ENCODE measurements around the gene ZNF285. TPM values are rescaled to one million over a fixed set of nuclear protein-coding genes. Genes with fewer than 3 reads are reported as not detected.
A peak's percentile ranks its signal among the peaks of the same experiment; 100 is the strongest.
"Not testable (repeated sequence)": the region's sequence is repeated elsewhere in the genome, so short reads cannot be mapped to it uniquely, and the experiment has no call there.

Gene ZNF285
- polyA plus RNA-seq, 2 donors = 0.64 to 0.65 TPM

DNA sequence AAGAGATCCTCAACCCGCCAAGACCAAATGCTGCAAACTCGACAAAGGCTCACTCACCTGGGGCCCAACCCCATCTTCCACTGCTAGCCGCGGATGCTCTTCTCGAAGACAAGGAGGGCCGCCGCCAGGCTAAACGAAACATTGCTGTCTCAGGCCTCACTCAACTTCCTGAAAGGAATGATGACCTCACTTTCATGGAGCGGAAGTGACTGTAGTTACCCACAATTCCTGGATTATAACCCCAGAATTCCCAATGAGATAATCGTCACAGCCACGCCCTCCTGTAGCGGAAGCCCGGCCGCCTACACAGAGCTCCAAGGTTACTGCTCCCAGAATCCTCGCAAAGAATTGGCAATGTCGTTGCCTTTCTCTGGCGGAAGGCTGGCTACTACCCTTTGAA is 34.4 kb downstream of the ZNF285 start:
- H3K4me1 ChIP-seq (ENCODE audit: control insufficient read depth in 2 of 2, insufficient read depth in 2 of 2, low read length in 1 of 2) = no peaks in the 10 kb centered on the region
- H3K36me3 ChIP-seq (ENCODE audit: control insufficient read depth in 2 of 2, insufficient read depth in 2 of 2, low read length in 1 of 2) = no peaks in the 10 kb centered on the region
- H3K9me3 ChIP-seq (ENCODE audit: control insufficient read depth in 2 of 2, insufficient read depth in 1 of 2, low read depth in 1 of 2, low read length in 1 of 2) = peaks cover 0 to 3% of the 10 kb centered on the region in 2 donors
- no peaks in the 10 kb centered on the region for H3K27me3 ChIP-seq (ENCODE audit: control insufficient read depth in 1 of 2, insufficient read depth in 2 of 2, low read length in 2 of 2)
- H3K4me3 ChIP-seq (ENCODE audit: low read depth in 1 of 2, low read length in 2 of 2) = no peak overlapping the region
- H3K27ac ChIP-seq (ENCODE audit: low read depth in 2 of 2, low read length in 1 of 2) = no peak overlapping the region
- WGBS, 2 donors = 55 to 70% methylated on average over 17 of the region's 17 CpGs

DNA sequence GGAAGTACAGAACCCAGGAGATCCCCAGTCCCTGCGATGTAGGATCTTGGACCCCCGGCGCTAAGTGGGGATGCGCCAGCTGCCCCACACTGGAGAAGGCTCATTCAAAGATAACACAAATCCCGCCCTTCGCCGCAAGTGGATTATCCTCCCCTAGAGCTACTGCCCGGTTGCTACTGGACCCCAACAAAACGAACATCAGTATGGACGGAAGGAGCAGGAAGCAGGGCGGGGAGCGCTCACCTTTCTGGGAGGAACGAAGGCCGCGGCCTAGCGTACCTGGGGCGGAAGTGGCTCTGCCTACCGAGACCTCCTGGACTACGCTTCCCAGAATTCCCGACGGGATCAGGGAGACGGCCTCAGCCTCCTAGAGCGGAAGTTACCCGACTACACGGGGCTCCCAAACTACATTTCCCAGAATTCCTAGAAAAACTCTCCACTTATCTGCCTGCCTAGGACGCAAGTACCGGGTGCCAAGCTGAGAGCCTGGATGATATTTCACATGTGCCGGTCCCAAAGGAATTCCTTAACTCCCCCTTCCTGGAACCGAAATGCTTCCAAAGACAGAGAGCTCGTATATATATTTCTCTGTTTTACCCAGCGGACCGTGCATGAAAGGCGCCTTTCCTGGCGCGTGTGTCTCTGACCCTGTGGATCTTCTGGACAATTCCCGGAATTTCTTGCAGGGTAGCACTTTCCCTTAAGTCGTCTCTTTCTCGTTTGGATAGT is 44.9 kb downstream of the ZNF285 start, which contains the start of gene ZNF112:
TSS of gene ZNF112 (minus strand) at position 298 of the 729 bp plus-strand sequence. CDS start 16,141 bp downstream, outside the sequence.
- WGBS, 2 donors = 4% methylated on average over 38 of the region's 38 CpGs
- H3K4me3 ChIP-seq (ENCODE audit: low read depth in 1 of 2, low read length in 2 of 2) = peak within 1 kb of the TSS; percentile 62 to 90
- H3K9me3 ChIP-seq (ENCODE audit: control insufficient read depth in 2 of 2, insufficient read depth in 1 of 2, low read depth in 1 of 2, low read length in 1 of 2) = no peaks in the 10 kb centered on the region
- no peaks in the 10 kb centered on the region for H3K4me1 ChIP-seq (ENCODE audit: control insufficient read depth in 2 of 2, insufficient read depth in 2 of 2, low read length in 1 of 2)
- no peaks in the 10 kb centered on the region for H3K27me3 ChIP-seq (ENCODE audit: control insufficient read depth in 1 of 2, insufficient read depth in 2 of 2, low read length in 2 of 2)
- H3K27ac ChIP-seq (ENCODE audit: low read depth in 2 of 2, low read length in 1 of 2) = peak within 1 kb of the TSS in 1 of 2 donors; percentile 78
- H3K36me3 ChIP-seq (ENCODE audit: control insufficient read depth in 2 of 2, insufficient read depth in 2 of 2, low read length in 1 of 2) = no peaks in the 10 kb centered on the region

DNA sequence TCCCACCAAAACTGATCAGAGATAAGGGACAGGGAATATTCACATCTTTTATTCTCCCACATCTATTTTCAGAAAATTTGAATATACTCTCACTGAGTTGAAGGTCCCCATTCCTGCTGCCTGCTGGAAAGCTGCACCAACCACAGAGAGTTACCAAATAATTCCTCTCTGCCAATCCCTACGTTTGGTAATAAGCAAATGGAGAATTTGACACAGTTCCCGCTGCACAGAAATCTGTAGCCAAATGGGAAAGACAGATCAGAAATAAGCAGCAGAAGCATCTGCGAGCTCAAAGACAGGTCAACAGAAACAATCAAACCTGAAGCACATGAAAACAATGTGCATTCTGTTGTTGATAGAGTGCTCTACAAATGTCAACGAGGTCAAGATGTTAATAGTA is 54.9 kb downstream of the ZNF285 start:
- H3K27ac ChIP-seq (ENCODE audit: low read depth in 2 of 2, low read length in 1 of 2) = no peak overlapping the region
- no peak overlapping the region for H3K4me3 ChIP-seq (ENCODE audit: low read depth in 1 of 2, low read length in 2 of 2)
- H3K36me3 ChIP-seq (ENCODE audit: control insufficient read depth in 2 of 2, insufficient read depth in 2 of 2, low read length in 1 of 2) = no peaks in the 10 kb centered on the region
- WGBS, 2 donors = 85 to 86% methylated on average over 4 of the region's 4 CpGs
- peaks cover 2 to 3% of the 10 kb centered on the region in 2 donors for H3K9me3 ChIP-seq (ENCODE audit: control insufficient read depth in 2 of 2, insufficient read depth in 1 of 2, low read depth in 1 of 2, low read length in 1 of 2)
- no peaks in the 10 kb centered on the region for H3K4me1 ChIP-seq (ENCODE audit: control insufficient read depth in 2 of 2, insufficient read depth in 2 of 2, low read length in 1 of 2)
- no peaks in the 10 kb centered on the region for H3K27me3 ChIP-seq (ENCODE audit: control insufficient read depth in 1 of 2, insufficient read depth in 2 of 2, low read length in 2 of 2)

DNA sequence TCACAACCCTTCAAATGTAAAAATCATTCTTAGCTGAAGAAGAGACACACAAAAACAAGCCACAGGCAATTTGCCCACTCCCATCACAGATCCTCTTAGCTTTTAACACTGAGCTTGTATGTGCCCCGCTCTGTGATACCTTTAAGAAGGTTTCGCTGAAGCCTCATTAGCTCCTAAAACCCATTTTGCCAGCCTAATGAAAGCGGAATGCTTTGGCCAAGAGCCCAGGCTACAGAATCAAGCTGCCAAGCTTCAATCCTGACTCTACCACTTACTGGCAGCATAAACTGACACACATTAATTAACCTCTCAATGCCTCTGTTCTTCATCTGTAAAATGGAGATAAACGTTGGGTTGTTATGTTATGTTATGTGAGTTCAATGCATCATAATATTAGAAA is 55.4 kb downstream of the ZNF285 start:
- Histone ChIP-seq H3K36me3 (ENCODE audit: control insufficient read depth in 2 of 2, insufficient read depth in 2 of 2, low read length in 1 of 2) (no peaks in the 10 kb centered on the region), H3K4me3 (ENCODE audit: low read depth in 1 of 2, low read length in 2 of 2) (no peak overlapping the region), H3K27me3 (ENCODE audit: control insufficient read depth in 1 of 2, insufficient read depth in 2 of 2, low read length in 2 of 2) (no peaks in the 10 kb centered on the region), H3K27ac (ENCODE audit: low read depth in 2 of 2, low read length in 1 of 2) (no peak overlapping the region), H3K9me3 (ENCODE audit: control insufficient read depth in 2 of 2, insufficient read depth in 1 of 2, low read depth in 1 of 2, low read length in 1 of 2) (peaks cover 2 to 3% of the 10 kb centered on the region in 2 donors), H3K4me1 (ENCODE audit: control insufficient read depth in 2 of 2, insufficient read depth in 2 of 2, low read length in 1 of 2) (no peaks in the 10 kb centered on the region)
- WGBS, 2 donors = 87 to 89% methylated on average over 4 of the region's 4 CpGs

DNA sequence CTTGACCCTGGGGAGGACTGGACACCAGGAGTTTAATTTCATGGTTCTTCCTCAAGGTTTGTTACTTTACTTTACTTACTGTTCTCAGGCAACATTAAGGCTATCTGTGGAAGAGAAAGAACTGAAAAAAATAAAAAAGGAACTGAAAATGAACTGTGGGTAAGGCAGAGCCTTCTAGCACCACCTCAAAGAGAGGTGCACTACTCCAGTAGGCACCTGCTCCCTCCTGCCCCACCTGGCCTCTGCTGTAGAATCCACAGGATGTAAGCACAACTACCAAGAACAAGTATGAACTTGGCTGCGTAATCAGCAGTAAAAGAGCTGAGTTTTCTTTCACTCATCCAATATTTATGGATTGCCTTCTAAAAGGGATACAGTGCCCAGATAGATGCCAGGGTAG is 57.2 kb downstream of the ZNF285 start:
- Histone ChIP-seq H3K27me3 (ENCODE audit: control insufficient read depth in 1 of 2, insufficient read depth in 2 of 2, low read length in 2 of 2) (no peaks in the 10 kb centered on the region), H3K27ac (ENCODE audit: low read depth in 2 of 2, low read length in 1 of 2) (no peak overlapping the region), H3K4me1 (ENCODE audit: control insufficient read depth in 2 of 2, insufficient read depth in 2 of 2, low read length in 1 of 2) (no peaks in the 10 kb centered on the region), H3K9me3 (ENCODE audit: control insufficient read depth in 2 of 2, insufficient read depth in 1 of 2, low read depth in 1 of 2, low read length in 1 of 2) (peaks cover 3 to 7% of the 10 kb centered on the region in 2 donors), H3K36me3 (ENCODE audit: control insufficient read depth in 2 of 2, insufficient read depth in 2 of 2, low read length in 1 of 2) (peaks cover 3 to 5% of the 10 kb centered on the region in 2 donors), H3K4me3 (ENCODE audit: low read depth in 1 of 2, low read length in 2 of 2) (no peak overlapping the region)
- 42 to 45% methylated on average over 1 of the region's 1 CpG for WGBS, 2 donors

DNA sequence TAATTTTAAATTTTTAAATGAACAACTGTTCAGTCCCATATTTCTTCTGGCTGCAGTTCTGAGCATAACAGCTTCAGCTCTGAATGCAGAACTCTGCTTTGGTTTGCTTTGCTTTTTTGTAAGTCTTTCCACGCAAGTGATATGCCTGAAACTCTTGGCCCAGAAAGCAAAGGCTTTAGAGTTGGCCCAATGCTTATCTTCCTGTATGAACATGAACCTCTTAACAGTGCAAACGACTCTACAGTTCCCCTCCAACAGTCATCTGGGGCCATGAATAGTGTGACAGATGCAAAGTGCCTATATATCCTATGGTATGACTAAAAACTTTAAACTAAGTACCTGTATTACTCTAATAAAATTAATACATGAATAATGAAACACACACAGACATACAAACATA is 59.6 kb downstream of the ZNF285 start:
- WGBS, 2 donors = 85 to 93% methylated on average over 2 of the region's 2 CpGs
- peaks cover 3 to 12% of the 10 kb centered on the region in 2 donors for H3K9me3 ChIP-seq (ENCODE audit: control insufficient read depth in 2 of 2, insufficient read depth in 1 of 2, low read depth in 1 of 2, low read length in 1 of 2)
- H3K4me1 ChIP-seq (ENCODE audit: control insufficient read depth in 2 of 2, insufficient read depth in 2 of 2, low read length in 1 of 2) = no peaks in the 10 kb centered on the region
- H3K36me3 ChIP-seq (ENCODE audit: control insufficient read depth in 2 of 2, insufficient read depth in 2 of 2, low read length in 1 of 2) = peaks cover 5 to 7% of the 10 kb centered on the region in 2 donors
- no peaks in the 10 kb centered on the region for H3K27me3 ChIP-seq (ENCODE audit: control insufficient read depth in 1 of 2, insufficient read depth in 2 of 2, low read length in 2 of 2)
- no peak overlapping the region for H3K4me3 ChIP-seq (ENCODE audit: low read depth in 1 of 2, low read length in 2 of 2)
- no peak overlapping the region for H3K27ac ChIP-seq (ENCODE audit: low read depth in 2 of 2, low read length in 1 of 2)

DNA sequence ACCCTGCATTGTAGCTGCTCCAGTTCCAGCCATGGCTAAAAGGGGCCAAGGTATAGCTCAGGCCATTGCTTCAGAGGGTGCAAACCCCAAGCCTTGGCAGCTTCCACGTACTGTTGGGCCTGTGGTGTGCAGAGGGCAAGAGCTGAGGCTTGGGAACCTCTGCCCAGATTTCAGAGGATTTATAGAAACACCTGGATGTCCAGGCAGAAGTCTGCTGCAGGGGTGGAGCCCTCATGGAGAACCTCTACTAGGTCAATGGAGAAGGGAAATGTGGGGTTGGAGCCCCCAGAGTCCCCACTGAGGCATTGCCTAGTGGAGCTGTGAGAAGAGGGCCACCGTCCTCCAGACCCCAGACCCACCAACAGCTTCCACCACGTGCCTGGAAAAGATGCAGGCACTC is 66.8 kb downstream of the ZNF285 start:
- Histone ChIP-seq H3K9me3 (ENCODE audit: control insufficient read depth in 2 of 2, insufficient read depth in 1 of 2, low read depth in 1 of 2, low read length in 1 of 2) (peaks cover 8 to 23% of the 10 kb centered on the region in 2 donors), H3K36me3 (ENCODE audit: control insufficient read depth in 2 of 2, insufficient read depth in 2 of 2, low read length in 1 of 2) (peaks cover 18 to 28% of the 10 kb centered on the region in 2 donors)
- H3K27me3 ChIP-seq (ENCODE audit: control insufficient read depth in 1 of 2, insufficient read depth in 2 of 2, low read length in 2 of 2); H3K27ac ChIP-seq (ENCODE audit: low read depth in 2 of 2, low read length in 1 of 2); H3K4me3 ChIP-seq (ENCODE audit: low read depth in 1 of 2, low read length in 2 of 2); H3K4me1 ChIP-seq (ENCODE audit: control insufficient read depth in 2 of 2, insufficient read depth in 2 of 2, low read length in 1 of 2): not testable (repeated sequence)
- 76 to 78% methylated on average over 3 of the region's 3 CpGs for WGBS, 2 donors

Other genes with a start within 250 kb of the ZNF285 start
- gene ZNF226, start 236.5 kb downstream of the ZNF285 start, polyA plus RNA-seq = 10 to 100 TPM; 10.0 to 11.5 TPM
- 1 to 10 TPM; 2.2 to 3.0 TPM for gene ZNF227, start 189.1 kb downstream of the ZNF285 start, polyA plus RNA-seq
- under 1 TPM; 0.11 to 0.29 TPM for gene ZNF233, start 141.7 kb downstream of the ZNF285 start, polyA plus RNA-seq
- gene ZNF235, start 96.6 kb downstream of the ZNF285 start, polyA plus RNA-seq = 1 to 10 TPM; 1.2 to 2.5 TPM
- 1 to 10 TPM in 1 of 2 donors, under 1 TPM in 1; 0.90 to 1.1 TPM for gene ZNF112, start 44.9 kb downstream of the ZNF285 start, polyA plus RNA-seq
- gene ZNF229, start 46.9 kb upstream of the ZNF285 start, polyA plus RNA-seq = 1 to 10 TPM; 1.4 to 1.5 TPM
- 1 to 10 TPM; 2.6 to 3.0 TPM for gene ZNF180, start 98.9 kb upstream of the ZNF285 start, polyA plus RNA-seq
- gene CEACAM20, start 128.1 kb upstream of the ZNF285 start, polyA plus RNA-seq = not detected
- gene IGSF23, start 212.0 kb upstream of the ZNF285 start, polyA plus RNA-seq = not detected
- 10 to 100 TPM in 1 of 2 donors, 1 to 10 TPM in 1; 9.5 to 10.2 TPM for gene PVR, start 242.3 kb upstream of the ZNF285 start, polyA plus RNA-seq